Nephron (organoid): ENCODE measurements around the gene CYSLTR2.

Source experiments
- H3K27ac Mint-ChIP-seq, 3 experiments: 2 replicates each; pipeline ENCODE4 v1.8.0; 2020; ENCODE audit warnings: mixed read lengths in 3 of 3, mild to moderate bottlenecking in 2 of 3, moderate library complexity in 1 of 3
- H3K27me3 Mint-ChIP-seq: 2 replicates; pipeline ENCODE4 v1.8.0; 2021; ENCODE audit warnings: low read depth, mild to moderate bottlenecking, moderate library complexity, mixed read lengths
- H3K36me3 Mint-ChIP-seq: 2 replicates; pipeline ENCODE4 v1.8.0; 2020; ENCODE audit warnings: low read depth, mixed read lengths
- H3K4me1 Mint-ChIP-seq: 2 replicates; pipeline ENCODE4 v1.8.0; 2020; ENCODE audit warnings: mixed read lengths
- H3K4me3 Mint-ChIP-seq, 3 experiments: 2 replicates each; pipeline ENCODE4 v1.8.0; 2020; ENCODE audit warnings: mild to moderate bottlenecking in 3 of 3, mixed read lengths in 3 of 3, moderate library complexity in 2 of 3
- H3K9me3 Mint-ChIP-seq: 2 replicates; pipeline ENCODE4 v1.8.0; 2020; ENCODE audit warnings: mixed read lengths
- CTCF ChIP-seq, 3 experiments: fragments of 200-600 bp; sonication (generic); IDR thresholded peaks; one replicate each; pipeline ENCODE4 v1.5.0; 2021; ENCODE audit warnings: antibody characterized with exemption in 3 of 3; ENCODE audit not compliant: unreplicated experiment in 3 of 3

CYSLTR2 gene

GRCh38 chr13:48654511-48654910 is 782 bp downstream of the CYSLTR2 start:
- Mint-ChIP-seq H3K36me3 (no peaks in the 10 kb centered on the region), H3K27ac (no peak overlapping the region), H3K27me3 (no peaks in the 10 kb centered on the region), H3K9me3 (peaks cover 3% of the 10 kb centered on the region), H3K4me3 (no peak overlapping the region), H3K4me1 (no peaks in the 10 kb centered on the region)
- TF ChIP-seq CTCF (IDR thresholded peaks at IDR 0.05; ENCODE audit: unreplicated experiment in 3 of 3), result no peak

- Mint-ChIP-seq H3K36me3 (no peaks in the 10 kb centered on the region), H3K27me3 (no peaks in the 10 kb centered on the region), H3K9me3 (peaks cover under 1% of the 10 kb centered on the region), H3K4me3 (no peak overlapping the region), H3K4me1 (no peaks in the 10 kb centered on the region), H3K27ac (no peak overlapping the region)
- no peak for TF ChIP-seq CTCF (IDR thresholded peaks at IDR 0.05; ENCODE audit: unreplicated experiment in 3 of 3)
Measured at GRCh38 chr13:48655291-48655690, 1.6 kb downstream of the CYSLTR2 start.

- TF ChIP-seq CTCF (IDR thresholded peaks at IDR 0.05; ENCODE audit: unreplicated experiment in 3 of 3), result no peak
- Mint-ChIP-seq H3K27ac (no peak overlapping the region), H3K4me1 (no peaks in the 10 kb centered on the region), H3K36me3 (no peaks in the 10 kb centered on the region), H3K4me3 (no peak overlapping the region), H3K9me3 (no peaks in the 10 kb centered on the region), H3K27me3 (no peaks in the 10 kb centered on the region)
Measured at GRCh38 chr13:48656608-48657007, 2.9 kb downstream of the CYSLTR2 start.

- H3K36me3 Mint-ChIP-seq, result no peaks in the 10 kb centered on the region
- H3K4me1 Mint-ChIP-seq, result no peaks in the 10 kb centered on the region
- H3K27me3 Mint-ChIP-seq, result no peaks in the 10 kb centered on the region
- no peak overlapping the region for H3K27ac Mint-ChIP-seq
- no peak overlapping the region for H3K4me3 Mint-ChIP-seq
- peaks cover 17% of the 10 kb centered on the region for H3K9me3 Mint-ChIP-seq
- no peak for TF ChIP-seq CTCF (IDR thresholded peaks at IDR 0.05; ENCODE audit: unreplicated experiment in 3 of 3)
Measured at GRCh38 chr13:48660361-48661076, 6.8 kb downstream of the CYSLTR2 start.

GRCh38 chr13:48661107-48661506 is 7.4 kb downstream of the CYSLTR2 start:
- Mint-ChIP-seq H3K27ac (no peak overlapping the region), H3K4me3 (no peak overlapping the region), H3K4me1 (no peaks in the 10 kb centered on the region), H3K27me3 (no peaks in the 10 kb centered on the region), H3K9me3 (peaks cover 23% of the 10 kb centered on the region), H3K36me3 (no peaks in the 10 kb centered on the region)
- TF ChIP-seq CTCF (IDR thresholded peaks at IDR 0.05; ENCODE audit: unreplicated experiment in 3 of 3), result no peak

- Mint-ChIP-seq H3K36me3 (no peaks in the 10 kb centered on the region), H3K4me1 (no peaks in the 10 kb centered on the region), H3K27ac (no peak overlapping the region), H3K4me3 (no peak overlapping the region), H3K9me3 (peaks cover 33% of the 10 kb centered on the region), H3K27me3 (no peaks in the 10 kb centered on the region)
- TF ChIP-seq CTCF (IDR thresholded peaks at IDR 0.05; ENCODE audit: unreplicated experiment in 3 of 3), result no peak
Measured at GRCh38 chr13:48662226-48662625, 8.5 kb downstream of the CYSLTR2 start.
